Keratinocyte (primary cell): Measurements from ENCODE around the gene EIF4E1B. TPM values are rescaled to one million over a fixed set of nuclear protein-coding genes. Genes with fewer than 3 reads are reported as not detected.

Source experiments
- DNase-seq: peaks from one replicate; pipeline ENCODE4 v3.0.0-alpha.2; 2011; ENCODE audit warnings: low read depth, missing footprints, low spot score
- FAIRE-seq: peaks from 2 replicates; lab custom pipeline; 2011; peaks lifted over from hg19 to GRCh38; lab: Jason Lieb, UNC
- H2AFZ ChIP-seq: 2 replicates; pipeline ENCODE4 v1.6.0; 2012; ENCODE audit warnings: low read length, control low read depth, inconsistent platforms; ENCODE audit not compliant: control insufficient read depth
- H3K27ac ChIP-seq: 2 replicates; pipeline ENCODE4 v1.5.1; 2011; ENCODE audit warnings: low read length; ENCODE audit not compliant: control insufficient read depth, insufficient read depth
- H3K27me3 ChIP-seq: 3 replicates; pipeline ENCODE4 v1.6.0; 2011; ENCODE audit warnings: low read length; ENCODE audit not compliant: control insufficient read depth, insufficient read depth; ENCODE audit errors: extremely low read depth
- H3K36me3 ChIP-seq, 2 experiments: 2 replicates in 1 of 2; 3 replicates in 1 of 2; pipeline ENCODE4 v1.5.1; 2011; ENCODE audit warnings: low read length in 2 of 2, mild to moderate bottlenecking in 1 of 2; ENCODE audit not compliant: control insufficient read depth in 2 of 2, insufficient read depth in 2 of 2; ENCODE audit errors: extremely low read depth in 1 of 2
- H3K4me1 ChIP-seq: 3 replicates; pipeline ENCODE4 v1.5.1; 2011; ENCODE audit warnings: low read length; ENCODE audit not compliant: control insufficient read depth, insufficient read depth; ENCODE audit errors: extremely low read depth
- H3K4me2 ChIP-seq: 3 replicates; pipeline ENCODE4 v1.6.0; 2011; ENCODE audit warnings: low read depth, low read length; ENCODE audit not compliant: control insufficient read depth, insufficient read depth; ENCODE audit errors: extremely low read depth
- H3K4me3 ChIP-seq, 3 experiments: fragments of 200-600 bp in 1 of 3; sonication (generic) in 1 of 3; 2 replicates in 2 of 3; 3 replicates in 1 of 3; pipeline ENCODE4 v1.5.1; 2011 to 2016; ENCODE audit warnings: low read length in 3 of 3, mild to moderate bottlenecking in 3 of 3, control low read depth in 2 of 3, inconsistent platforms in 1 of 3, low read depth in 1 of 3, mixed read lengths in 1 of 3, mixed run types in 1 of 3, moderate library complexity in 1 of 3; ENCODE audit not compliant: control insufficient read depth in 2 of 3, insufficient read depth in 2 of 3; ENCODE audit errors: extremely low read depth in 1 of 3
- H3K79me2 ChIP-seq: 2 replicates; pipeline ENCODE4 v1.6.0; 2012; ENCODE audit warnings: low read length; ENCODE audit not compliant: control insufficient read depth, insufficient read depth
- H3K9ac ChIP-seq: 3 replicates; pipeline ENCODE4 v1.6.0; 2011; ENCODE audit warnings: low read length; ENCODE audit not compliant: control insufficient read depth, insufficient read depth; ENCODE audit errors: extremely low read depth
- H3K9me1 ChIP-seq: 3 replicates; pipeline ENCODE4 v1.6.0; 2011; ENCODE audit warnings: low read length; ENCODE audit not compliant: control insufficient read depth, insufficient read depth; ENCODE audit errors: extremely low read depth
- H3K9me3 ChIP-seq: 2 replicates; pipeline ENCODE4 v1.5.1; 2012; ENCODE audit warnings: low read depth, low read length; ENCODE audit not compliant: control insufficient read depth
- H4K20me1 ChIP-seq: 3 replicates; pipeline ENCODE4 v1.6.0; 2011; ENCODE audit warnings: low read length; ENCODE audit not compliant: control insufficient read depth, insufficient read depth; ENCODE audit errors: extremely low read depth
- CTCF ChIP-seq, 3 experiments: IDR thresholded peaks in 1 of 3; conservative IDR thresholded peaks in 1 of 3; optimal IDR thresholded peaks in 1 of 3; 2 replicates in 2 of 3; 3 replicates in 1 of 3; pipeline versions ENCODE3 to v1.5.1; 2011; ENCODE audit warnings: low read length in 3 of 3, mild to moderate bottlenecking in 3 of 3, moderate library complexity in 2 of 3, control low read depth in 1 of 3, inconsistent platforms in 1 of 3; ENCODE audit not compliant: insufficient read depth in 2 of 3; ENCODE audit errors: extremely low read depth in 1 of 3
- EZH2 ChIP-seq: IDR thresholded peaks from one replicate; pipeline ENCODE4 v1.6.1; 2012; ENCODE audit warnings: inconsistent platforms, mild to moderate bottlenecking, low read length, moderate library complexity
- dilution Hi-C: fragments of 300-500 bp; cut with MboI; formaldehyde crosslinking; loops from one replicate; pipeline ENCODE4 v1.7.0; 2020; ENCODE audit warnings: low sequenced_read_pairs; ENCODE audit not compliant: extremely low pct_ligation_motif_present
- polyA plus RNA-seq, 5 experiments: library from polyadenylated mRNA; depleted of rRNA in 3 of 5; stranded (reverse) in 3 of 5; stranded (forward) in 1 of 5; unstranded in 1 of 5; fragments of >200 nt; gene quantifications; 1 replicate in 1 of 5; 2 replicates in 3 of 5; 3 replicates in 1 of 5; pipeline versions ENCODE4 v1.2.1 to v1.2.3, GENCODE V29; 2011 to 2012; ENCODE audit warnings: missing spikeins in 2 of 5, low read depth in 1 of 5, low replicate concordance in 1 of 5

Gene EIF4E1B
- polyA plus RNA-seq, 1 donor (not counting 4 experiments of a cell fraction or from before 2014, with no cell fraction given): not detected

GRCh38 chr5:176667637-176668036 is 37.2 kb downstream of the EIF4E1B start:
- Histone ChIP-seq H3K4me1 (no peaks in the 10 kb centered on the region), H3K4me2 (no peak overlapping the region), H4K20me1 (no peaks in the 10 kb centered on the region), H3K9me3 (no peaks in the 10 kb centered on the region), H3K79me2 (no peaks in the 10 kb centered on the region), H3K4me3 (no peak overlapping the region), H3K36me3 (no peaks in the 10 kb centered on the region), H3K9ac (no peak overlapping the region), H3K9me1 (no peaks in the 10 kb centered on the region), H2AFZ (no peak overlapping the region), H3K27me3 (peaks cover 15% of the 10 kb centered on the region), H3K27ac (no peak overlapping the region)
- no peak for TF ChIP-seq EZH2
- no peak for TF ChIP-seq CTCF (optimal IDR thresholded peaks at IDR 0.05 in 1 of 3, IDR thresholded peaks at IDR 0.05 in 1 of 3, conservative IDR thresholded peaks at IDR 0.05 in 1 of 3; ENCODE audit: extremely low read depth in 1 of 3, insufficient read depth in 2 of 3, low read length in 3 of 3)
- FAIRE-seq: no peak
- dilution Hi-C loops: no loop called here
- DNase-seq: no peak

- DNase-seq (no peak), FAIRE-seq (no peak)
- no peaks in the 10 kb centered on the region for H3K4me1 ChIP-seq
- no peaks in the 10 kb centered on the region for H3K9me3 ChIP-seq
- H3K9me1 ChIP-seq: no peaks in the 10 kb centered on the region
- no peak for TF ChIP-seq CTCF (optimal IDR thresholded peaks at IDR 0.05 in 1 of 3, IDR thresholded peaks at IDR 0.05 in 1 of 3, conservative IDR thresholded peaks at IDR 0.05 in 1 of 3; ENCODE audit: extremely low read depth in 1 of 3, insufficient read depth in 2 of 3, low read length in 3 of 3)
- no peak for TF ChIP-seq EZH2
- H4K20me1 ChIP-seq: no peaks in the 10 kb centered on the region
- H3K27ac ChIP-seq: no peak overlapping the region
- no peak overlapping the region for H2AFZ ChIP-seq
- H3K4me3 ChIP-seq: no peak overlapping the region
- H3K36me3 ChIP-seq: no peaks in the 10 kb centered on the region
- dilution Hi-C loops: no loop called here
- no peaks in the 10 kb centered on the region for H3K79me2 ChIP-seq
- no peak overlapping the region for H3K4me2 ChIP-seq
- H3K9ac ChIP-seq: no peak overlapping the region
- H3K27me3 ChIP-seq: peaks cover 11% of the 10 kb centered on the region
Measured at GRCh38 chr5:176670449-176670848, 40.0 kb downstream of the EIF4E1B start.
